Measurements from ENCODE around the gene TECPR1.

Gene TECPR1

DNA sequence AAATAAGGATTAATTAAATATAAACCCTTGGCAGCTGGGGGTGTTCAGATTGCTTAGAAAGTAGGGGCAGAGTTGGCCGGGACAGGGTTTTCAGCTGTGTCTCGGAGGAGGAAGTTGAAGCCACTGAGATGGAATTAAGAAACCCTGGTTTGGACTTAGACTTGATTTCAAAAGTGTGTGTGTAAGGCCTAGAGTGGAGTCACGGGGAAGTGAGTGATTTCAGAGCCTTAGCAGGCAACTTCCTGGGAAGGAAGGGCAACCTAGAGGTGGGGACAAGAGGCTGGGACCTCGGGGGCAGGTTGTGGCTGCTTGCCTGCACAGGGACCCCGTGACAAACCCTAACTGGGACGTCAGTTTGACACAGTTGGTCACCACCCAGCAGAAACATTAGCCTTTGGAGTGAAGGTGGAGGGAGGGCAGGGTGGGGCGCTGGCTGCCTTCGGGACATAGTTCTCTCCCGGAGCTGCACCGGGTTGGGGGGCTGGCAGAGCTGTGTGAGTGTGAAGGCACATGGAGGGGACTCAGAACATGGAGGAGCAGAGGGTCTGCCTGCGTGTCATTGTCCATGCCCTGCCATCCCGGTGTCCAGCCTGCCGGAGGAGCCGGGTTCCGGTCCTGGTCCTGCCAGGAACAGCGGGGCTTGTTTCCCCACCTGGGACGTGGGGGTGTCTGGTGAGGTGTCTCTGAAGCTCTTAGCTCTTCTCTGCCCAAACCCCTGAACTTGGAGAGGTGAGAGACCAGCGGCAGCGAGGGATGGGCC, 31.3 kb upstream of the TECPR1 start:
- no peak for DNase-seq

DNA sequence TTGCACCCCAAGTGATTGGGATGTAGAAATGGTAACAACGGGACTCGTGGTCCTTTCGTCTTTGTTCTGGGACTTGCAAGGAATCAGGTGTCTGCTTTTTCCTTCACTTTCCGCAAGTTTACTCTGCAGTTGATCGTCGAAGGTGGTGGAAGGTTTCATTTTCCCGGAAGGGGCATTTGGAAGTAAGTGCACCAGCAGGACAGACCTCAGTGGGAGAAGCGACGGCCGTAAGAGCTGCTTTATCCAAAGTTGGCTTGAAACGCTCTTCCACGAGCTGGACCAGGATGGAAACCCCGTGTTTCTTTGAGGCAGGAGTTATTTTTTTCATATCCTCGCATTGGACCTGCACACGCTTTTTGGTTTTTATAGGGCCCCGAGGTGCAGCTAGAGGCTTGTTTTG, 30.7 kb upstream of the TECPR1 start:
- DNase-seq = no peak

DNA sequence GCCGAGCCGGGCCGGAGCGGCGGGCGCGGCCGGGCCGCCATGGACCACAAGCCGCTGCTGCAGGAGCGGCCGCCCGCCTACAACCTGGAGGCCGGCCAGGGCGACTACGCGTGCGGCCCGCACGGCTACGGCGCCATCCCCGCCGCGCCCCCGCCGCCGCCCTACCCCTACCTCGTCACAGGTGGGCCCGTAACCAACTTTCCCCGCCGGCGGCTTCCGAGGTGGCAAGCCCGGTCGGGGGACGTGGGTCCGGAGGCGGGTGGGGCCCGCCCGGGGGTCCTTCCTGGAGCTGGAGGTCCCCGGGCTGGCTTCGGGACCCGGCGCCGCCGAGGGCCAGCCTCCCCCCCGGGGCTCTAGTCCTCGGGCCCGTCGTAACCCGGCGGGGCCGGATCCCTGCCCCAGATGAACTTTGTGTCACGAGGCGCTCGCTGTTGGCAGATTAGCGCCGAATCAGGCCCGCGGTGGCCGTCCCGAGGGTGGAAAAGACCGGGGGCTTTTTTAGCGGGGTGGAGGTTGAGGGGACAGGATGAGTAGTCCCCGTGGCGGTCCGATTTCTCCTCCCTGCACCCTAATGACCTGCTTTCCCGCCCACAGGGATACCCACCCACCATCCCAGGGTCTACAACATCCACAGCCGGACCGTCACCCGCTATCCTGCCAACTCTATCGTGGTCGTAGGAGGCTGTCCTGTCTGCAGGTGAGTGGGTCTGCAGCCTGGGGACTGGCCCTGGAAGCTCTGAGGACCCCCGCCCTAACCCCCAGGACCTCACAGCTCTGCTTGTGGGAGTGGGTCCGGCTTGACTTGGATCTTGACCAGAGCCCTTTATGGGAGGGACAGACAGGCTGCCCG, 29.9 kb upstream of the TECPR1 start:
- DNase-seq = no peak

DNA sequence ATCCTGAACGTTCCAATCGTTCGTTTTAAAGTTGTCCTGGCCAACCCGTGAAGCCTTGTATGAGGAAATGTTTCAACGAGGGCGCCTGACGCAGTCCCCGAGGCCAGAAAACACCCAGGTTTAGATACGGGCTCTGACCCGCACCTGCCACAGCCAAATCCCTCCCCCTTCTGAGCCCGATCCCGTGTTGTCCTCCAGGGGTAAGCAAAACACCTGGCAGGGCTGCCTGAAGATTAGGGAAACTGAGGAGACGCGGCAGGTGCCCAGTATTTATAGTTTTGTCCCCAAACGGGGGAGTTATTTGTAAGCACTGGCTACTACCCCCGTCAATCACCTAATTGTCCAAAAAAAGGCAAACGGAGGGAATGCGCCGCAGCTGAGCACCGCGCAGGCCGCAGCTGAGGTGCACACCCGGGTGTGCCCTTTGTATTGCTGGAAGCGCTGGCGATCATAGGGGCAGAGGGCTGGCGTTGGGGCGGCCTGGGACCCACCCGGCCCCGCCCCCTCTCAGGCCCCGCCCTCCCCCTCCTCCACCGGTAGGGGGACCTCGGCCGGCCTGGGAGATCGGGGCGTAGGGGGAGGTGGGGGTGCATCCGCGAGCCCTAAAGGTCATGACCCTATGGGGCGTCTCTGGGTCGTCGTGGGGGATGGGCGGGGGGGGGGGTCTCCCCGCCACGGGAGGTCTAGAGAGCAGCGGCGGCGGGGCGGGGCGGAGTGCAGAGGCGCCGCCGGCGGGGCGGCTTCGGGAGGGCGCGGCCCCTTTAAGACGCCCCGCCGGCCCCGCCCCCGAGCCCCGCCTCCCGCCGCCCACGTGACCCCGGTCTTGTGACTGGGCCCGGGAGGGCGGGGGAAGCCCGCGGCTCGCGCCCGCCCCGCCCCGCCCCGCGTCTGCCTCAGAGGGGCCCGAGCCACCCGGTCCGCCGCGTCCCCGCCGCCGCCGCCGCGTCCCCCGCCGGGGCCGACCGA, 29.0 kb upstream of the TECPR1 start, which contains the start of gene BRI3:
Gene BRI3, plus strand, starts transcription at position 896 of the 966 bp plus-strand sequence. CDS start 110 bp downstream, outside the sequence.
- DNase-seq = peak; percentile 86

DNA sequence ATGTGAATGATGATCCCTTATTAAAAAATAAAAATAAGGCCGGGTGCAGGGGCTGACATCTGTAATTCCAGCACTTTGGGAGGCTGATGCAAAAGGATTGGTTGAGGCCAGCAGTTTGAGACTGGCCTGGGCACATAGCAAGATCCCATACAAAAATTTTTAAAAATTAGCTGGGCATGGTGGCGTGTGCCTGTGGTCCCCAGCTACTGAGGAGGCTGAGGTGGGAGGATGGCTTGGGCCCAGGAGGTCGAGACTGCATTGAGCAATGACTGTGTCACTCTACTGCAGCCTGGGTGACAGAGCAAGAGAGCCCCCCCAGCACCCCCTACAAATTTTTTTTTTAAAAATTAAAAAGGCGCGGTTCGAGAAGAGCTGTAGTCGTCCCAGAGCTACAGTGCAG, 28.3 kb upstream of the TECPR1 start:
- no peak for DNase-seq

DNA sequence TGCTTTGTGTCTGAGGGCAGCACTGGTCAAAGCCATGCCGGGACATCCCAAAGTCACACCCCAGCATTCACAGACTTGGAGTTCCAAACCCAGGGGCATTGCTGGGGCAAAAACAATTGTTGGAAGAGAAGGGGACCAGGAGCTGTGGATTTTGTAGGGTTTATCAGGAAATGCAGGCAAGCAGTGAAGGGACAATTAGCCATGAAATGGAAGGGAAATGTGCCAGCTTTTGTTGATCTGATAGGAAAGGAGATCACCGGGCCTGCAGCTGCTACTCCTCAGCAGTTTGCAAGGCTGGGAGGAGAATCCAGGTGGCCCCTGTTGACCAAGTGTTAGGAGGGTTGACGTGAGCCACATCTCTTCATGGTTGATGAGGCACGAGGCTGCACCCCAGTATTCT, 26.9 kb upstream of the TECPR1 start:
- DNase-seq = no peak

DNA sequence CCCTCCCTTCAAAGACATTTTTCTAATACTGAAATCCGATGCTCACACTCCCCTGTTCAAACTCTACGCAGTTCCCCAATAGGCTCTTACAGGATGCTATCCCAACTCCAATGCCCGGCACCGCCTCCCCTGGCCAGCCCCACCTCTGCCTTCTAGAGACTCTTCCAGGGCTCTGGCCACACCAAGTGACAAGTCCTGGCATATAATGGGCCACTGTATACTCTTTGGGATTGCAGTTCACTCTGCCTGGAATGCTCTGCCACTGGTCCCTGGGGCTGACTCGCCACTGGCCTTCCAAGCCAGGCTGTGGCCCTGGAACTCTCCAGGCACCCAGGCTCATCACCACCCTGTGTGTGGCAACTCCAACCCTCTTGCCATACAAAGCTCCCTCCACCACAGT, 26.4 kb upstream of the TECPR1 start:
- DNase-seq = no peak

DNA sequence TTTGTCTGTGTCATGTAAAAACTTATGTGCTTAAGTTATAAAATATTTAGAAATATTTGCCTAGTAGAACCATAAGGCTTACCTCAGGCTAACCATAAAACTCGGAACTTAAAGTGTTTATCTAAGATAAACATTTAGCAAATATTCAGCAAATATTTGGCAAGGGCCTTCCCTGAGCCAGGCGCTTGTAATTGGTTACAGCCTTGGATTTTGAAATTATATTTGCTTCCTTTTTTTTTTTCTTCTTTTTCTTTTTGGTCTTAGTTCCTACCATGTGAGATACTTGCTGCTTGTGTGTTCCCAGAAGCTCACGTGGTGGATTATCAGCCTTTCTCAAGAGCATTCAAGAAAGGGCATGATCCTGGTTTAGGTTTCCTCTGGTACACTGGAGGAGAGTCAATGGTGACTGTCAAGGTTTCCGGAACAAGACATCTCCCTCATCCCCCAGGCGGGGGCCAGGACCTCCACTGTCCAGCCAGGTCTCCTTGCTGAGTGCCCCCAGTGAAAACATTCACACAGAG, 24.3 kb upstream of the TECPR1 start:
- DNase-seq = no peak

DNA sequence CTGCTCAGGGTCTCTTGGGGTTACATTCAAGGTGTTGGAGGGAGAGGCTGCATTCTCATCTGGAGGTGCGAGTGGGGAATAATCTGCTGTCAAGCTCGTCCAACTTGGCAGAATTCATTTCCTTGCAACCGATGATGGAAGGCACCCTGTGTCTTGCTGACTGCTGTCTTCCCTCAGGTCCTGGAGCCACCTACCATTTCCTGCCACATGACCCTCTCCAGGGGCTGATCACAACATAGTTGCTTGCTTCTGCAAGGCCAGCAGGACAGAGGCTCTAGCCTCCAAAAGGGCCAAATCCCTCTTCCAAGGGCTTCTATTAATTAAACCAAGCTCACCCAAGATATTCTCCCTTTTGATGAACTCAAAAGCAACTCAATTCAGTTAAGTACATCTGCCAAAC, 15.3 kb upstream of the TECPR1 start:
- DNase-seq = no peak

DNA sequence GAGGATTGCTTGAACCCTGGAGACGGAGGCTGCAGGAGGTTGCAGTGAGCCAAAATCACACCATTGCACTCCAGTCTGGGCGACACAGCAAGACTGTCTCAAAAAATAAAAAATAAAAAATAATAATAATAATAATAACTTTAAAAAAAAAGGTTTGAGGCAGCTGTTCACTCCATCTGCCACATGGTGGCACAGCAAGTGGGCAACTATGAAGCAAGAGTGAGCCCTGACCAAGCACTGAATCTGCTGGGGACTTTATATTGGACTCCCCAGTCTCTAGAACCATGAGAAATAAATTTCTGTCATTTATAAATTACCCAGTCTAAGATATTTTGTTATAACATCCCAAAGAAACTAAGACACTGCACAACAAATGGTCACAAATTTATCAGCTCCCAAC, 14.8 kb upstream of the TECPR1 start:
- DNase-seq = no peak

DNA sequence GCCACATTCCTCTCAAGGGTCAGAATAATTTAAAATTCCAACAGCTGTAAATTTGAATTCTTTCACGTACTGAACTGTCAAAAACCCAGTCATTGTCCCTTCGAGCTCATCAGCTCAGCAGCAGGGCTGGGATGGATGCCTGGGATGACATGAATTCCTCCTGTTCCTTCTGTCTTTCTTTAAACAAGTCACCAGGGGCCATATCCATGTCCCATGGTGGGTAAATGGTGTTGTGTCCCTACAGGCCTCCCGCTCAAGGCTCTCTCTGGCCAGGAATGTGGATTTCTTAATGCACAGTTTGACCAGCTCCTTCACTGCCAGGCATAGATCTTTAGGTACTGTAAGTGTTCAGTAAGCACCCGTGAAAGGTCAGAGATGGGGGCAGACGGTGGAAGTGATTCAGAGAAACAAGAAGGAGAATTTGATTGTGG, 13.8 kb upstream of the TECPR1 start:
- DNase-seq = no peak

DNA sequence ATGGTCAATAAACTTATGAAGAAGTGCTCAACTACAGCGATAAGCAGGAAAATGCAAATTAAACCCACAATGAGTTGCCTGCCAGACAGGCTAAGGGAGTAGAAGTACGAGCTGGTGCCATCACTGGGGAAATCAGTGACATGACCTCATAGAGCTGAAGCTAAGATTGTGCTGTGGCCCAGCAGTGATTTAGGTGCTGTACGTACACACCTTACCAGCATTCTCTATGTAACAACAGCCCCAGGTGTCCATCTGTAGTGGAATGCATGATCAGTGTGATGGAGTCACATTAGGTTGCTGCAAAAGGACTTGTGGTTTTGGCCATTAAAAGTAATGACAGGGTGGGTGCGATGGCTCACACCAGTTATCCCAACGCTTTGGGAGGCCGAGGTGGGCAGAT, 5.7 kb upstream of the TECPR1 start:
- no peak for DNase-seq

DNA sequence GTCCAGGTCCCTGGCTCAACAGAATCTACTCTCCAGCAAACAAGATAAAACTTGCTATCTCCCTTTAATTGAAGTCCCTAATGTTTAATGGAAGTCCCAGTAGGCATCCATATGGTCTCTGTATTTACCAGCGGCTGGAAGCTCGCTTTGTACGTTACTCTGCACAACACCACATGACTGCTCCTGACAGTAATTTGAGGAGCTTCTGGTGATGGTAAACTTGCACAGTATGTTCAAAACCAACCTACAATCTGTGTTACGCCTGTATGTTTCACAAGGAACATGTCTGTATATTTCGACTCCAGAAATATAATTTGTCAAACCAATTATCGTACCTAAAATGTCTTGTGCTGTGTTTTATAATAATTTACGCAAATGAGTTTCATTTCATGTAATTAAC, 4.4 kb upstream of the TECPR1 start:
- DNase-seq = no peak

DNA sequence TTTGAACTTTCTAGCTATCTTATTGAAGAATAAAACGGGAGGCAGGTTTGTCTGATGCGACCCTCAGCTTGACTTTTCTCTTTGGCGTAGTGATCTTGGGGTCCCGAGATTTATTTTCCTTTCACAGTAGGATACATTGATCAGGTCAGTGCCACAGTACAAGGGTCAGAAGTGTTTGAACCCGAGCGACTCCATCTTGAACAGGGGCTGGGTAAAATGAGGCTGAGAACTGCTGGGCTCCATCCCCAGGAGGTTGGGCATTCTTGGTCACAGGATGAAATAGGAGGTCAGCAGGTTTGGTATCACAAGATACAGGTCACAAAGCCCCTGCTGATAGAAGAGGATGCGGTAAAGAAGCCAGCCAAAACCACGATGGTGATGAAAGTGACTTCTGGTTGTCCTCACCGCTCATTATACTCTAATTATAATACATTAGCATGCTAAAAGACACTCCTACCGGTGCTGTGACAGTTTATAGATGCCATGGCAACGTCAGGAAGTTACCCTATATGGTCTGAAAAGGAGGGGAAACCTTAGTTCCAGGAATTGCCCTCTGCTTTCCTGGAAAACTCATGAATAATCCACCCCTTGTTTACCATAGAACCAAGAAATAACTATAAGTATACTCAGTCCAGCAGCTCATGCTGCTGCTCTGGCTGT, 3.0 kb upstream of the TECPR1 start:
- no peak for DNase-seq

DNA sequence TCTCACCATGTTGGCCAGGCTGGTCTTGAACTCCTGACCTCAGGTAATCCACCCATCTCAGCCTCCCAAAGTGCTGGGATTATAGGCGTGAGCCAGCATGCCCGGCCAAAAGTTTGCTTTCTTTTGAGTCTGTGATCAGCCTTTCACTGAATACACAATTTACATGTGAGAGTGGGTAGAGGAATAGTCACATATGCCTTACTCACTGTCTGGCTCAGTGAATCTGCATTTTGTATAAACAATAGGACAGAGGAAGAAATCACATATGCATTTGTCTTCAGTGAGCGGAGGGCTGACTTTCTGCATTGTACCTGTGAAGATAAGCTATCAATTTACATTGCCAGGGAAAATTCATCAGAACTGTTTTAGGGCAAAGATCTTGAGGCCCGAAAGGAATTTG, 2.5 kb upstream of the TECPR1 start:
- DNase-seq = no peak

DNA sequence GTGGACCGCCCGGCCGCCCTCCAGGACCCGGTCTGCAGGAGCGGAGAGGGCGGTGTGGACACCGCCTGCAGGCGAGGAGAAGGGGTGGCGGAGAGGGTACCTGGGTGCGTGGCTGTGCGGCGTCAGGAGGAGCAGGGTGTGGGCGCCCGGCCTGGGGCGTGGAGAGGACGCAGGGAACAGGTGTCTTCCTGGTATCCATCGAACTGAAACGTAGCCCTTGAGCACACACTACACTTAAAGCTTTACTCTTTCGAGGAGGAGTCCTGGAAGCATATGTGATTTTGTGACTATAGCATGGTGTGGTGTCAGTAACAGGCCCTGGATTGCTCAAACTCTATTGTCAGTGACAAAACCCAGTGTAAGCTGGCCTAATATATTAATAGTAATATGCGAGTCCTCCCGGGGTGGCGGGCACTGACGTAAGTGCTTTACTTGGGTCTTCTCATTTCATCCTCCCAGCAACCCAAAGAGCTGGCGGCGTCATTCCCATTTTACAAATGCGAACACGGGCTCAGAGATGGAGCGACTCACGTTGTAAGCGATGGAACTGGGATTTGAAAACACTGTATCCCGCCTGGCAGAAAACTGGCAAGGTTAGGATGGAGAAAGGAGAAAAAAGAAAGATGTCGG, 508 bp upstream of the TECPR1 start:
- no peak for DNase-seq

DNA sequence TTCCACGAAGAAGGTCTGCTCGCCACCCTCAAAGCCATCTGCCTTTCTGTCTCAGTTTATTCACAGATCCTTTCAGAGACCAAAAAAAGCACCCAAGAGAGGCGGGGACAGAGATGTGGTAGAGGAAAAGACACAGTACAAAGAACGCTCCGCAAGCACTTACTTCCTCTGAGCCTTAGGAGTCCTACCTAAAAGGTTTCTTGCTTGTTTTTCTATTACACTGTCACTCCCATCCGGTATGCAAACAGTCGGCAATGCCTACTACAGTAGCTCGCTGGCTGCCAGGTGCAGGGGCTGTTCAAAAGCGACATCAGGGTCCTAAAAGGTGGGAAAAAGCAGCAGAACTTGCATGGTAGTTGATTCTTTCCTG, 816 bp downstream of the TECPR1 start:
- DNase-seq = peak; percentile 24

DNA sequence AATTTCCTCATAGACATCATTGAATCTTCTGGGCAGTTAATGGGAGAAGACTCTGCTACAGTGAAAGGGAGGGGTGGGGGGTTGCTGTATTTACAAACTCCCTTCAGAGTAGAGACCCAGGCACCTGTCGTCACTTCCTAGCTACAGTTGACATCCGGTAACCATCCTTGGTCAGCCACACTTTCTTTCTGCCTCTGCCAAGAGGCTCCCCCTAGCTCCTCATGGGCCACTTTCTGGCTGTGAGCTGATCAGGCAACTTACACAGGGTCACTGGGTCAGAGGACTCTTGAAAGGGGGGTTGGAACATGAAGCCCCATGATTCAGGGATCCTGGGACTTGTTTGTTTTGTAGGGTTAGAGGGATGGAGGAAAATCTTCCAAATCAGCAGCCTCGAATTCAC, 1.2 kb downstream of the TECPR1 start:
- no peak for DNase-seq

DNA sequence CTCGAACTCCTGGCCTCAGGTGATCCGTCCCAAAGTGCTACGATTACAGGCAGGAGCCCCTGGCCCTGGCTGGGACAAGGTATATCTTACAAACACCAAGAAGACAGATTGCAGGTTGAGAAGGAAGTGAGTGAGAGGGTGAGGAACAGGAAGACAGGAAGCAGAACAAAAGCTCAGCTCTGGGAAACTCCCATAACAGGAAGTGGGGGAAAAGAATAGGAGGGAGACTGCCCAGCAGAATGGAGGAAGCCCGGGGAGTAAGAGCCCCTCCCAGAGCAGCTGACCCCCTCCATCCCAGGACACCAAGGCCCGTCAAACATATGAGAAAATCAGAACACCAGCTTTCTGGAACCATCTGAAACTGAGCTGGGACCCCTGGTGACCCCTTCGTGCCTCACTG, 2.9 kb downstream of the TECPR1 start:
- DNase-seq = no peak

DNA sequence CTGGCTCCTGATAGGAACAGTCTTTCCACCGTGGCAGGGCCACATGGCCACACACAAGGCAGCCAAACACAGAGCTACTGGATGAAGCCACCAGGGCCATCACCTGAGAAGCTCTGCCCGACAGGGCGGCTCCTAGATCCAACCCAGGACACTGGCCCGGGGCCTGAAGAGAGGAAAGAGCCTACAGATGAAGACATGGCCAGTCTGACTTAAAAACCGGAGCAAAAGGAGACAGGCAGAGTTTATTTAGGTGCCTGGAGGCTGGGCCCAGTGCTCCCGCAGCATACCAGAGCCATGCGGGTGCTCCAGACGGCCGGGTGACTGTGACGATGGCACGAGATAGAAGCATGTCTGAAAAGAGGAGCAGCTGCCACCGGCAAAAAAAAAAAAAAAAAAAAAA, 3.9 kb downstream of the TECPR1 start:
- no peak for DNase-seq

DNA sequence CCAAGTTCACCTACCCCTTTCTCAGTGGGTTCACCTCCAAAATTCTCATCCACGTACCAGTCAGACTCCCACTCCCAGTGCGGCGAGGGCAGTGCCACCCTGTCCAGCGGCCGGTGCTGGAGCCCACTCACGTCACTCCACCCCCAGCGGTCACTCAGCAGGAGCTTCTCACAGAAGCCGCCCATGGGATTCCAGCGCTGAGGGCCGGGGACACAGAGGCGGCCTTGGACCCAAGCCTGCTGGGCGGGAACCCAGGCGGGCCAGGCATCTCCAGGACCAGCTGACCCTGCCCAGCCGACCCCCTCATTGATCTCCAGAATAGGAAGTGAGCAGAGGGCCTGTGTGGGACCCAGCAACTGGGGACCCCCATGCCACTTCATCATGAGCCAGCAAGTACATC, 7.2 kb downstream of the TECPR1 start:
- DNase-seq = no peak

DNA sequence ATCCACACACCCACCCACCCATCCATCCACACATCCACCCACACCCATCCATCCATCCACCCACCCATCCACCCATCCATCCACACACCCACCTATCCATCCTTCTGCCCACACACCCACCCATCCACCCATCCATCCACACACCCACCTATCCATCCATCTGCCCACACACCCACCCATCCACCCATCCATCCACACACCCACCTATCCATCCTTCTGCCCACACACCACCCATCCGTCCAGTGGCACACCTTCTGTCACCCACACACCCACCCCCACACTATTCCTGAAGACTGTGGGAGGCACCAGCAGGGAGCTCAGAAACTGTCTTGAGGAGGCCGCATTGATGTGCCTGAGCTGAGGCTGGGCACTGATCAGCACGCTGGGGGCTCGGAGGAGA, 9.1 kb downstream of the TECPR1 start:
- DNase-seq = no peak

All from NCI-H774 (cell line).